ENCODE measurements around the gene ARMH3.

Gene ARMH3

DNA sequence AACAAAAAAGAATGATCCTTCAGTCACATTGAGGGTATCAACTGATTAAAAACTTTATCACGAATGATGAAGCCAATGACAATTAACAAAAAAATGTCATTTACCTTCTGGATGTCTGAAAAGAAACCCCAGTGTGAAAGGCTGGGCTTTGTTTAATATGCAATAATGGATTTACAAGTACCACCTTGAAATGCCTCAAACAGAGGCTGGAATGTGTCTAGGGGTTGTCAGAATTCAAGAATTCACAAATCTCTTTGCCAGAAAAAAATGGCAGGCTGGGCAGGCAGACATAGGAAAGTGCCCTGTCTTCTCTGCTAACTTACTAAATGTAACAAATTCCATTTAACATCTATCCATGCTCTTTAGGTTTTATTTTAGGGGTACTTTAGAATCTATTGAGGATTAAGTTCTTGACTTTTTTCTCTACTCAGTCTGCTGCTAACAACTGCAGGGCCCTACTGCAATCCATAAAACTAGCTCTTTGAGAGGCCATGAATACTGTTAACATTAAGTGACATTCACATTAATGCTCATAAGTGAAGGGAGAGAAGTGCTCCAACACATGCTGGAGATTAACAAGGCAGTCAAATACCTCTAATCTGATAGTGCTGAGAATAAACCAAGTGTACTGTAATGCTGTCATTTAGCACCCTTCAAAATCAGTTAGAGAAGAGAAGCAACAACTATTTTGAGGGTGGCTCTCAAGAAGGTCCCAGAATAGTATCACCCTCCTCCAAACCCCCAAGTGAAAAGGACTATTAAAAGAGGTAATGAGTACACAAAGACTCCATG is 169.3 kb downstream of the ARMH3 start:
- Histone ChIP-seq H3K9me3 (no peaks in the 10 kb centered on the region), H3K4me3 (ENCODE audit: low read depth in 1 of 2, low read length in 1 of 2) (no peak overlapping the region), H3K27me3 (no peaks in the 10 kb centered on the region), H3K27ac (no peak overlapping the region), H3K36me3 (no peaks in the 10 kb centered on the region), H3K4me1 (ENCODE audit: control insufficient read depth in 1 of 2, insufficient read depth in 1 of 2, low read depth in 1 of 2, low read length in 1 of 2) (peaks cover 5% of the 10 kb centered on the region in 2 experiments)
- TF ChIP-seq, protein P1, sequence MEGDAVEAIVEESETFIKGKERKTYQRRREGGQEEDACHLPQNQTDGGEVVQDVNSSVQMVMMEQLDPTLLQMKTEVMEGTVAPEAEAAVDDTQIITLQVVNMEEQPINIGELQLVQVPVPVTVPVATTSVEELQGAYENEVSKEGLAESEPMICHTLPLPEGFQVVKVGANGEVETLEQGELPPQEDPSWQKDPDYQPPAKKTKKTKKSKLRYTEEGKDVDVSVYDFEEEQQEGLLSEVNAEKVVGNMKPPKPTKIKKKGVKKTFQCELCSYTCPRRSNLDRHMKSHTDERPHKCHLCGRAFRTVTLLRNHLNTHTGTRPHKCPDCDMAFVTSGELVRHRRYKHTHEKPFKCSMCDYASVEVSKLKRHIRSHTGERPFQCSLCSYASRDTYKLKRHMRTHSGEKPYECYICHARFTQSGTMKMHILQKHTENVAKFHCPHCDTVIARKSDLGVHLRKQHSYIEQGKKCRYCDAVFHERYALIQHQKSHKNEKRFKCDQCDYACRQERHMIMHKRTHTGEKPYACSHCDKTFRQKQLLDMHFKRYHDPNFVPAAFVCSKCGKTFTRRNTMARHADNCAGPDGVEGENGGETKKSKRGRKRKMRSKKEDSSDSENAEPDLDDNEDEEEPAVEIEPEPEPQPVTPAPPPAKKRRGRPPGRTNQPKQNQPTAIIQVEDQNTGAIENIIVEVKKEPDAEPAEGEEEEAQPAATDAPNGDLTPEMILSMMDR (IDR thresholded peaks at IDR 0.05): no peak

DNA sequence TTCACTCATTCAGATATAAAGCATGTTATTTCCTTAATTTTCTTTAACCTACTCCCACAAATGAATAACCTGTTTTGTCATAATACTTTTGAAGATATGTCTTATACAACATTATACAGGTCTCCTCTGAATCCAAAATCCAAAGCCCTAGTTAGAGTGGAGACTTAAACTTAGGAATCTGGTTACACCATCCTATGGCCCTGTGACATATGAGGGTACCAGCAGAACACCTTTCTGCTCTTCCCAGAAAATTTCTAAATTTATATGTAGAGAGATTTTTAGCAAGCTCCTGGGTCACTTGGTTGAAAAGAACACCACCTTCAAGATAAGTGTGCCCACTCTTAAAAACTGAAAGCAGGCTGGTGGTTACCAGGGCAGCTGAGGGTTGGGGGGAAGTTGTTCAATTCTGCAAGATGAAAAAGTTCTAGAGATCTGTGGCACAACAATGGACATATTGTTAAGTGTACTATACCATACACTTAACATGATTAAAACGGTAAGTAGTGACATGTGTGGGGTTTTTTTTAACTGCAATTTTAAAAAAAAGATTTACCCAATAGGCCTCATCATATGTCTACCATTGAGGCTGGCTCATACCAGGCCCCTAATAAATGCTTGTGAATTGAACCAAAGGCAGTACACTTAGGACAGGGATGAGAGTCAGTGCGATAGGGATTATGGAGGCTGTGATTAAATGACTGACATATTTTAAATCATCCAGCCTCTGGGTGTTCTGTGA is 174.8 kb downstream of the ARMH3 start:
- Histone ChIP-seq H3K9me3 (no peaks in the 10 kb centered on the region), H3K27ac (no peak overlapping the region), H3K4me3 (ENCODE audit: low read depth in 1 of 2, low read length in 1 of 2) (no peak overlapping the region), H3K36me3 (peaks cover 8% of the 10 kb centered on the region), H3K27me3 (no peaks in the 10 kb centered on the region), H3K4me1 (ENCODE audit: control insufficient read depth in 1 of 2, insufficient read depth in 1 of 2, low read depth in 1 of 2, low read length in 1 of 2) (peaks cover 5% of the 10 kb centered on the region in 2 experiments)
- TF ChIP-seq, protein P1 (IDR thresholded peaks at IDR 0.05): no peak

DNA sequence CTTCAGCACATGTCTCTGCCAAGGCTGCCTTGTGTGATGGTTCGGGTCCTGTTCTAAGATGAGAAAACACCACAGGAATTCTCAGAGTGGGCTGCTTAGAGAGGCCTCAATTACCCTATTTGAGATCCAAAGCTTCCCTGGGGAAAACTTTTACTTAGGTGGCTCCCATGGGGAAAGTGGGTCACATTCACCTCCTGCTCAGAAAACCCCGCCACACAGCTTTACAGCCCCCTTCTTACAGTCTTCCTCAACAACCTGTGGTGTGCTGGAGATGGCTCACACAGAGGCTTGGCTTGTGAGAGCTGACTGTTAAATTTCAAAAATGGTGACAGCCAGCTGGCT is 175.8 kb downstream of the ARMH3 start:
- no peak overlapping the region for H3K27ac ChIP-seq
- no peaks in the 10 kb centered on the region for H3K27me3 ChIP-seq
- H3K36me3 ChIP-seq: peaks cover 8% of the 10 kb centered on the region
- H3K4me1 ChIP-seq (ENCODE audit: control insufficient read depth in 1 of 2, insufficient read depth in 1 of 2, low read depth in 1 of 2, low read length in 1 of 2): peaks cover 5% of the 10 kb centered on the region in 2 experiments
- no peaks in the 10 kb centered on the region for H3K9me3 ChIP-seq
- TF ChIP-seq, protein P1 (IDR thresholded peaks at IDR 0.05): no peak
- H3K4me3 ChIP-seq (ENCODE audit: low read depth in 1 of 2, low read length in 1 of 2): no peak overlapping the region

DNA sequence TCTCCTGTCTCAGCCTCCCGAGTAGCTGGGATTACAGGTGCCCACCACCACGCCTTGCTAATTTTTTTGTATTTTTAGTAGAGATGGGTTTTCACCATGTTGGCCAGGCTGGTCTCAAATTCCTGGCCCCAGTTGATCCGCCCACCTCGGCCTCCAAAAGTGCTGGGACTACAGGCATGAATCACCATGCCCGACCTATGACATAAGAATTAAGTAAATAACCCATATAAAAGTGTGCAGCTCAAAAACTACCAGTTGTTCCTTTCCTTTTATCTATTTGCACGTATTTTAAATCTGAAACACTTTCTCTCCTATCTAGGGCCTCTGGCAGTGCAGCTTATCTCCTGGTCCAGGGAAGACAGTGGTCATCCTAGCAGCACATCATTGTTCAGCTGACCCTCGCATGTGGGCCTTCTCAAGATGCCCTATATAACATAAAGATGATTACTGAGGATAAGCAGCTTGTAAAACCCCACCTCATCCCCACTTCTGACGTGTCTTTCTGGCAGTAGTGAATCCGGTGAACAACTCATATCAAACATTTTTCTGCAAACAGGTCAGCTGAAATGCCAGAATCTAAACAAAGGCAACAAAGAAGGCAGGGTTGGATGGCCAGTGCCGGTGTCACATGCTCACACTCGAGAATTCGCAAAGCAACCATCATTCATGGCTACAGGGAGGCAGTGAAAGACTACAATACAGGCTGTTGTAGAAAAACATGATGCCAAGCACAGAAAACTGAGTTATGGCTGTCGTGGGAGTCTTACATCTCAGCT is 176.3 kb downstream of the ARMH3 start:
- no peaks in the 10 kb centered on the region for H3K27me3 ChIP-seq
- H3K36me3 ChIP-seq: peaks cover 8% of the 10 kb centered on the region
- TF ChIP-seq, protein P1 (IDR thresholded peaks at IDR 0.05): no peak
- H3K9me3 ChIP-seq: no peaks in the 10 kb centered on the region
- H3K27ac ChIP-seq: no peak overlapping the region
- no peak overlapping the region for H3K4me3 ChIP-seq (ENCODE audit: low read depth in 1 of 2, low read length in 1 of 2)
- H3K4me1 ChIP-seq (ENCODE audit: control insufficient read depth in 1 of 2, insufficient read depth in 1 of 2, low read depth in 1 of 2, low read length in 1 of 2): peaks cover 5% of the 10 kb centered on the region in 2 experiments

DNA sequence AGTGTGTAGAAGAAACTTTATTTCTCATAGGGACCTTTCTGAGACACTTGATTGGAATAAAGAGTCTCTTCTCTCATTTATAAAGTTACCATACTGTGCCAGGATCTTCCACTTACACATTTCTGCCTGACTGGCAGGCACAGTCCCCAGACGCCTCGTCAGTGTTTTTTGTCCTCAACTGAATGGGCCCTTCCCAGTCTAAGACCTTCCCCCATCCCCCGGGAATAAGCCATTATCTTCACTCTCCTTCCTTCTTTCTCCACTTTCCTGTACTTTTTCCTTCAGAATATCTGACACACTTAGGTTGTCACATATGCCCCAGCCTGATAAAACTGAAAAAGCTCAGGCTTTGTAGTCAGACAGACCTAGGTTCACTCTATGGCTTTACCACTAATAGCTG is 177.1 kb downstream of the ARMH3 start:
- H3K4me3 ChIP-seq (ENCODE audit: low read depth in 1 of 2, low read length in 1 of 2): no peak overlapping the region
- H3K4me1 ChIP-seq (ENCODE audit: control insufficient read depth in 1 of 2, insufficient read depth in 1 of 2, low read depth in 1 of 2, low read length in 1 of 2): peaks cover 5% of the 10 kb centered on the region in 2 experiments
- TF ChIP-seq, protein P1 (IDR thresholded peaks at IDR 0.05): no peak
- H3K27ac ChIP-seq: no peak overlapping the region
- H3K27me3 ChIP-seq: no peaks in the 10 kb centered on the region
- H3K9me3 ChIP-seq: no peaks in the 10 kb centered on the region
- H3K36me3 ChIP-seq: peaks cover 8% of the 10 kb centered on the region

Measured in neutrophil (primary cell).